K562 treated with DMSO at 1 percent for 12 hours (cell line): ENCODE results near the gene RAB32. TPM values are rescaled to one million over a fixed set of nuclear protein-coding genes. Genes with fewer than 3 reads are reported as not detected.

Experiments used
- total RNA-seq: library from RNA; unstranded; fragments of 300-600 nt; gene quantifications from 2 replicates; pipeline ENCODE4 v1.2.3, GENCODE V29; 2022; ENCODE audit not compliant: insufficient read depth

The RAB32 gene
- total RNA-seq: 79.5 and 84.7 TPM in 2 replicates

GRCh38 chr6:146543211-146543939 lies at the start of gene RAB32:
TSS of gene RAB32 (plus strand) at chr6:146543833. CDS start at chr6:146543872, 39 bp downstream.

DNA sequence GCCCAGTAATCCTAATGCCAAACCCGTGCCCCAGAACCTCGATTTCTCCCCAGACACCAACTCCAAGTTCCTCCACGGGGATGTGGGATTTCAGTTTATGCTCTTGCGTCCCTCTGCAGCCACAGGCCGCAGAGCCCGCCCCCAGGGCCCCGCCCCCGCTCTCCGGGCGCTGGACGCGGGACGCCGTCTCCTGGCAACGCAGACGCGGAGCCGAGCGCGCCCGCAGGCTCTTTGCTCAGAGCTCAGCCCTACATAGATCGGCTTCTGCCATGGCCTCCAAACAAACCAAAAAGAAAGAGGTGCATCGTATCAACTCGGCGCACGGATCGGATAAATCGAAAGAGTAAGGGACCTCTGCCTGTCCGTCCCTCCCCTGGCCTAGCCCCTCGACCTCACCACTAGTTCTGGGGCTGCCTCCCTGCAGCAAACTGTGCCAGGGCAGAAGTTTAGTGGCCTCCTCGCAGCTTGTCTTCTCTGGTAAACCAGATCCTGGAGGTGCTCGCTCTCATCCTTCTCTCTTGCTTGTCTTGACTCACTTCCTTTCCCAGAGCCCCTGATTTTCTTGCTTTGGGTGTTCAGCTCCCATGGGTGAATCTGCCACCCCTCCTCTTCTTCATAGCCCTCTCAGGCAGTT lies 55.3 kb downstream of the RAB32 start, which contains the start of gene ADGB:
TSS of gene ADGB (plus strand) at position 201 of the 634 bp plus-strand sequence. CDS start at position 270, 69 bp downstream.

Other genes with a start within 250 kb of the RAB32 start
- gene ADGB, start 55.1 kb downstream of the RAB32 start, total RNA-seq: not detected in 2 replicates